Stomach (tissue), 4 donors: Measurements from ENCODE around the gene CD200.

Experiments
- CTCF ChIP-seq, 7 experiments: fragments of 450-650 bp in 4 of 7; fragments of 200-600 bp in 3 of 7; sonication (generic) in 3 of 7; IDR thresholded peaks; one replicate each; pipeline ENCODE4 v1.5.1; 2016 to 2019; ENCODE audit warnings: antibody characterized with exemption in 7 of 7, control low read depth in 2 of 7, mild to moderate bottlenecking in 1 of 7
- EP300 ChIP-seq: sonication (generic); formaldehyde crosslinking; IDR thresholded peaks from one replicate; pipeline ENCODE4 v1.6.1; 2017; ENCODE audit warnings: antibody characterized with exemption
- POLR2A ChIP-seq, 4 donors: fragments of 450-650 bp; IDR thresholded peaks; one replicate each; pipeline ENCODE4 v1.6.1; 2016; ENCODE audit warnings: antibody characterized with exemption in 4 of 4, control low read depth in 2 of 4, mild to moderate bottlenecking in 1 of 4, moderate library complexity in 1 of 4
- POLR2AphosphoS5 ChIP-seq, 3 donors: sonication (generic); formaldehyde crosslinking; IDR thresholded peaks; one replicate each; pipeline ENCODE4 v1.6.1; 2016; ENCODE audit warnings: antibody characterized with exemption in 3 of 3

- TF ChIP-seq CTCF (IDR thresholded peaks at IDR 0.05) (no peak), POLR2A (IDR thresholded peaks at IDR 0.05) (no peak), POLR2AphosphoS5 (IDR thresholded peaks at IDR 0.05) (no peak), EP300 (no peak)
Observed at GRCh38 chr3:112405845-112406244, 72.9 kb downstream of the CD200 start.
